GM19043 (cell line): ENCODE measurements around the gene THNSL1.
"Not testable (repeated sequence)": the region's sequence is repeated elsewhere in the genome, so short reads cannot be mapped to it uniquely, and the experiment has no call there.

Source experiments
- ATAC-seq: cut with Tn5 transposase; IDR thresholded peaks from one replicate; pipeline ENCODE4 v1.9.1; 2021; ENCODE audit warnings: low read depth; ENCODE audit not compliant: unreplicated experiment

Gene THNSL1, protein sequence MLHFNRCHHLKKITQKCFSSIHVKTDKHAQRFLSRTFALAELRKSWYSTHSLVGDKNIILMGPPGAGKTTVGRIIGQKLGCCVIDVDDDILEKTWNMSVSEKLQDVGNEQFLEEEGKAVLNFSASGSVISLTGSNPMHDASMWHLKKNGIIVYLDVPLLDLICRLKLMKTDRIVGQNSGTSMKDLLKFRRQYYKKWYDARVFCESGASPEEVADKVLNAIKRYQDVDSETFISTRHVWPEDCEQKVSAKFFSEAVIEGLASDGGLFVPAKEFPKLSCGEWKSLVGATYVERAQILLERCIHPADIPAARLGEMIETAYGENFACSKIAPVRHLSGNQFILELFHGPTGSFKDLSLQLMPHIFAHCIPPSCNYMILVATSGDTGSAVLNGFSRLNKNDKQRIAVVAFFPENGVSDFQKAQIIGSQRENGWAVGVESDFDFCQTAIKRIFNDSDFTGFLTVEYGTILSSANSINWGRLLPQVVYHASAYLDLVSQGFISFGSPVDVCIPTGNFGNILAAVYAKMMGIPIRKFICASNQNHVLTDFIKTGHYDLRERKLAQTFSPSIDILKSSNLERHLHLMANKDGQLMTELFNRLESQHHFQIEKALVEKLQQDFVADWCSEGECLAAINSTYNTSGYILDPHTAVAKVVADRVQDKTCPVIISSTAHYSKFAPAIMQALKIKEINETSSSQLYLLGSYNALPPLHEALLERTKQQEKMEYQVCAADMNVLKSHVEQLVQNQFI

GRCh38 chr10:25016376-25017153 lies at the start of gene THNSL1:
THNSL1 (plus strand) TSS chr10:25016612; CDS start chr10:25023224, 6,612 bp downstream.
- ATAC-seq = peak; percentile 98

- ATAC-seq = no peak
Observed at GRCh38 chr10:24966962-24967481, 49.4 kb upstream of the THNSL1 start.

DNA sequence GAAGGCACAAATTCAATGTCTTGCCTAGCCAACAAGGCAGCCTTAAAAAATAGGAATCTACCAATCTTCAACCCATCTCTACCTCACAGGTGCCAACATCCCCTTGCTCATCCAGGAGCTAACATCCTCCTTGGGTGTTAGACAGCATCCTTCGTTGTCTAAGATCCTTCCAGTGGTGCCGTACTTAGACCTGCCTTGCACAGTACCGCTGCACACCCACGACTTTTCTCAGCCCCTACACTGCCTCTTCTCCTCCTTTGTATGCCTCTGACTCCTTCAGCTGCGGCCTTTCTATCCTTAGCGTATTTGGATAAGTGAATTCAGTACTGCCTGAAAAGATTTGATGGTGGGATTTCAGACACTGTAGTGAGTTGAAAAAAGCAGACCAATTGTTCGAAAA lies 48.1 kb upstream of the THNSL1 start:
- no peak for ATAC-seq

DNA sequence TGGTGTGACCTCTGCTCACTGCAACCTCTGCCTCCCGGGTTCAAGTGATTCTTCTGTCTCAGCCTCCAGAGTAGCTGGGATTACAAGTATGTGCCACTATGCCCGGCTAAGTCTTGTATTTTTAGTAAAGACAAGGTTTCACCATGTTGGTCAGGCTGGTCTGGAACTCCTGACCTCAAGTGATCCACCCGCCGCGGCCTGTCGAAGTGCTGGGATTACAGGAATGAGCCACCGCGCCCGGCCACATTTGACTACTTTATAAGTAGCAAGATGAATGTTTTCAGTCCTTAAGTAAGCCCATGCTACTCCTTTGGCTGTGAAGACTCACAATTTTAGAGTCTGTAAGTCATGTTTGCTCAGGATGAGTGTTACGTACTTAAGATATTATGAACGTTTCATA lies 47.5 kb upstream of the THNSL1 start:
- ATAC-seq = not testable (repeated sequence)

DNA sequence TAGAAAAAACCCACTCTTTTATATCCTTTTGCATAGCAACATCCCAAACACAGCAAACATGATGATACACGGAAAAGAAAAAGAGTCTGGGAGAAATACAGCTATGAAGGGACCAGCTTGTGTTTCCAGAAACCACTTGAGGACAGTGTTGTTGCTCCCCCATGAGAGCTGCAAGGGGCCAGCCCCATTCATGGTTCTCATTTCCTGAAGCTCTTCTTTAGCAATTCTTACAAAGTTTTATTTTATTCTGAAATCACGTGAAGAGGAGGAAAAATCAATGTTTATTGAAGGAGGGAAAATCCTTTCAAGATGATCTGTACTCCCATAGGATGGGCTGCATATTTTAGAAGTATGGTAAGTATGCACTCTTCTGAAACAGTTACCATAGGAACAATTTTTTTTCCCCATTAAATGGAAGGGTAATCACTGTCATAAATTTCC lies 46.6 kb upstream of the THNSL1 start:
- no peak for ATAC-seq

GRCh38 chr10:24971374-24971773 lies 45.0 kb upstream of the THNSL1 start:
- ATAC-seq = no peak

DNA sequence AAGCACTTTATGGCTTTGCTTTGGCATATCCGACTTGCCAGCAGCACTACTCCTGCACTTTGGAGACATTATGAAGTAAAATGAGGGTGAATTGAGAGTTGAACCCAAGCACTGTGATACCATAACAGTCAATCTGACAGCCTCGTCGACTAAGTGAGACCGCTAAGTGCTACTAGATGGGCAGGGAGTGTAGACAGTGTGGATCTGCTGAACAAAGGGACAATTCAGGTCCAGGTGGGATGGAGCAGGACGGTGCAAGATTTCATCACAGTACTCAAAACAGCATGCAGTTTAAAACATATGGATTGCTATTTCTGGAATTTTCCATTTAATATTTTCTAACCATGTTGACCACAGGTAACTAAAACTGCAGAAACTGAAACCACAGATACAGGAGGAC lies 43.2 kb upstream of the THNSL1 start:
- ATAC-seq = no peak

DNA sequence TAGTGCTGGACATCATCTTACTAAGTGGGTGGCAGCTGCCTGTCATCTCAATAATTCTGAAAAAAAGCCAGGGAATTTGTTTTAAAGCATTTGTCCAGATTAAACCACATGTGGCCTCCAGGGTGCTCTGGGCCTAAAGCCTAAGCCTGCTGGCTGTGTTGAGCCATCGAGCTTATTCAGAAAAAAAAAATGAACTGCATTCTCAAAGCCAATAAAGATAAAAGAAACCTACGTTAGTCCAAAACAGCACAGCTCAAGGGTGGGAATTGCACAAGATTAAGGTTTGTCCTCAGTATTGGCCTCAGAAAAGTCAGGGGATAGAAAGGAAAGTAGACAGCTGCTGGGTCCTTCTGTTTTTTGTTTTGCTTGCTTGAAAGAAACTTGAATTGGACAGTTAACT lies 41.4 kb upstream of the THNSL1 start:
- ATAC-seq = no peak

DNA sequence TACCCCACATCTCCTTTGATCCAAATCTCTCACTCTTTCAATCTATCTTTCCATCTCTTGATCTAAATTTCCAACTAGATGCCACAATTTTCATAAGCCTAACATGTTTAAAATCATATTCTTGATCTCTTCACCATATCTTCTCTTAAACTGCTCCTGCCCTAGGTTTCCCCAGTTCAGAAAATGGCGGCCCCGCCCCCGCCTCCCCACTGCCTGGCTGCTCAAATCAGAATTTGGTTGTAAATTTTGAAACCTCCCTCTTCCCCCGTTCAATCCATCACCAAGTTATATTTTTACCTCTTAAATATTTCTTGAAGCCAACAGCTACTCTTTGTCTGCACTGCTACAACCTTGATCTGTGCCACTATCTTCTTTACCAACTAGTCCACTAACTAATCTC lies 36.7 kb upstream of the THNSL1 start:
- ATAC-seq = no peak

GRCh38 chr10:24981161-24981710 lies 35.2 kb upstream of the THNSL1 start:
- ATAC-seq = no peak

GRCh38 chr10:24982319-24983112 lies 33.9 kb upstream of the THNSL1 start:
- no peak for ATAC-seq

GRCh38 chr10:24983130-24983529 lies 33.3 kb upstream of the THNSL1 start:
- ATAC-seq = no peak

- no peak for ATAC-seq
Observed at GRCh38 chr10:24983946-24984345, 32.5 kb upstream of the THNSL1 start.

DNA sequence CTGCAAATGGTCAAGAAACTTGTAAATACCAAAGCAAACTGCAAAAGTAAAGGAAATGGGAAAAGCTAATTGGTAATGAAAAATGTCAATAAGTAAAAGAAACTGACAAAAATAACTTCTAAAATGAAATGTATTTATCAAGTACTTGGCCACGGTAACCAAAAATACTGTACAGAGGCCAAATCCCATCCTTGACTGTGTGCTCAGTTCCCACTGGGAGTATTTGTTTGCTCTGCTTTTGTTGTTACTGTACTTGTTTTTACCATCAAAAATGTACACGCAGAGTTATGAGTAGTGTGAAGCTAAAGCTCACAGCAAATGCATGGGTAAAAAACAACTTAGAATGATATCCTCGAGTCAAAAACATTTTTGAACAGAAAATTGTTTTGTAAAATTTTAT lies 31.5 kb upstream of the THNSL1 start:
- no peak for ATAC-seq

GRCh38 chr10:24988831-24989640 lies 27.4 kb upstream of the THNSL1 start:
- ATAC-seq = no peak

GRCh38 chr10:24989867-24990266 lies 26.5 kb upstream of the THNSL1 start:
- no peak for ATAC-seq

GRCh38 chr10:24991298-24991697 lies 25.1 kb upstream of the THNSL1 start:
- no peak for ATAC-seq

DNA sequence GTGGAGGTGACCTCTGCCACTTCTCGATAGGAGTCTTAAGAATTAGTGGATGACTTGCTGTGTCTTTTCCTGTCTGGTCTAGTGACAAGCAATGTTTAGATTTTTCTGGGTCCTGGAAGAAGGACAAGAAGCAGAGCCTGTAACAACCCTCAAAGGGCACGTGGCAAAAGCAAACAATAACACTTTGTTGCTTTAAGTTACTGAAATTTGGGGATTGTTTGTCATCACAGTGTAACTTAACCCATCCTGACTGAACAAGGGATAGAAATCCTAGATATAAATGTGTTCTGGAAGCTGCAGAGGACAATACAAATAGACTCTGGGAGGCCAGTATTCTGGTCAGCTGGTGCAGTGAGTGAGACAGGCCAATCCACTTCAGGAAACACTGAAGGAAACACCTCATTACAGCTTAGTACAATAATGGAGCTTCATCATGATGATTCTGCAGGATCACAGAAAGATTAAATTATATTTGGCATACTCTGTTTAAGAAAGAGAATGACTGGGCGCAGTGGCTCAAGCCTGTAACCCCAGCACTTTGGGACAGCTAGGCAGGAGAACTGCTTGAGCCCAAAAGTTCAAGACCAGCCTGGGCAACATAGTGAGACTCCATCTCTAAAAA lies 23.8 kb upstream of the THNSL1 start:
- ATAC-seq = no peak
